ENCODE results near the gene PARD3B. TPM values are rescaled to one million over a fixed set of nuclear protein-coding genes. Genes with fewer than 3 reads are reported as not detected.

Gene PARD3B
- total and polyA plus RNA-seq, 10 of the 15 experiments (the other 5 are each of a cell fraction or from before 2014, with no cell fraction given) = 0.01 to 0.54 (median 0.07) TPM; not detected in 7

- ATAC-seq = no peak
- no TSS peak for BruUV-seq (replicated peaks)
- H3K9ac ChIP-seq (ENCODE audit: control insufficient read depth, insufficient read depth, low read length) = no peak overlapping the region
- no peak for TF ChIP-seq MYC (IDR thresholded peaks at IDR 0.05; ENCODE audit: insufficient read depth, insufficient read length, insufficient replicate concordance, low read length, severe bottlenecking)
- TF ChIP-seq FOXK2 (IDR thresholded peaks at IDR 0.05) = no peak
- TF ChIP-seq CREB1 (IDR thresholded peaks at IDR 0.05; ENCODE audit: low read depth) = no peak
- TF ChIP-seq MTA3 (IDR thresholded peaks at IDR 0.05; ENCODE audit: borderline replicate concordance, low read length) = no peak
- H3K27me3 ChIP-seq (replicated peaks in 1 of 2; ENCODE audit: control insufficient read depth in 2 of 2, insufficient read depth in 2 of 2, low read length in 1 of 2) = no peaks in the 10 kb centered on the region
- no peaks in the 10 kb centered on the region for H4K20me1 ChIP-seq (ENCODE audit: control insufficient read depth, insufficient read depth)
- ChIA-PET SMC1A (ENCODE audit: uncharacterized antibody, unreplicated experiment) (no interaction called here), POLR2A (no interaction called here), CTCF (no interaction called here), RAD21 (ENCODE audit: unreplicated experiment) (no interaction called here)
- intact Hi-C loops (cut with micrococcal nuclease; ENCODE audit: unreplicated experiment) = no loop called here
- FAIRE-seq = no peak
- H3K4me2 ChIP-seq (ENCODE audit: control insufficient read depth, insufficient read depth) = no peak overlapping the region
- H3K4me1 ChIP-seq (ENCODE audit: control insufficient read depth, insufficient read depth, low read length) = no peaks in the 10 kb centered on the region
- no peaks in the 10 kb centered on the region for H3K79me2 ChIP-seq (ENCODE audit: control insufficient read depth, insufficient read depth, low read length)
- no peaks in the 10 kb centered on the region for H3K36me3 ChIP-seq (ENCODE audit: control insufficient read depth in 2 of 2, insufficient read depth in 2 of 2, low read length in 1 of 2)
- no peak overlapping the region for H3K27ac ChIP-seq (ENCODE audit: control insufficient read depth, insufficient read depth)
- H3K9me3 ChIP-seq (replicated peaks; ENCODE audit: control insufficient read depth, insufficient read depth, low read length) = no peaks in the 10 kb centered on the region
- WGBS (ENCODE audit: insufficient coverage, insufficient replicate concordance, low lambda C conversion rate, missing lambda C conversion rate) = 24% methylated on average over 4 of the region's 4 CpGs
- in situ Hi-C loops (cut with MboI) = no loop called here
- DNase-seq (ENCODE audit: low read depth, low spot score) = no peak
- no peak overlapping the region for H3K4me3 ChIP-seq
- no peak overlapping the region for H2AFZ ChIP-seq (ENCODE audit: control insufficient read depth, low read depth, low read length)
These were observed 508.6 kb downstream of the PARD3B start for GRCh38 chr2:205053827-205054410.

- ATAC-seq (no peak), FAIRE-seq (no peak), DNase-seq (ENCODE audit: low read depth, low spot score) (no peak)
- Histone ChIP-seq H3K9ac (ENCODE audit: control insufficient read depth, insufficient read depth, low read length) (no peak overlapping the region), H3K36me3 (ENCODE audit: control insufficient read depth in 2 of 2, insufficient read depth in 2 of 2, low read length in 1 of 2) (no peaks in the 10 kb centered on the region), H3K4me2 (ENCODE audit: control insufficient read depth, insufficient read depth) (no peak overlapping the region), H3K4me3 (no peak overlapping the region), H3K9me3 (replicated peaks; ENCODE audit: control insufficient read depth, insufficient read depth, low read length) (no peaks in the 10 kb centered on the region), H3K4me1 (ENCODE audit: control insufficient read depth, insufficient read depth, low read length) (no peaks in the 10 kb centered on the region), H3K27ac (ENCODE audit: control insufficient read depth, insufficient read depth) (no peak overlapping the region), H2AFZ (ENCODE audit: control insufficient read depth, low read depth, low read length) (no peak overlapping the region), H4K20me1 (ENCODE audit: control insufficient read depth, insufficient read depth) (no peaks in the 10 kb centered on the region), H3K27me3 (replicated peaks in 1 of 2; ENCODE audit: control insufficient read depth in 2 of 2, insufficient read depth in 2 of 2, low read length in 1 of 2) (no peaks in the 10 kb centered on the region), H3K79me2 (ENCODE audit: control insufficient read depth, insufficient read depth, low read length) (no peaks in the 10 kb centered on the region)
- BruUV-seq (replicated peaks) = no TSS peak
- RAD21 ChIA-PET (ENCODE audit: unreplicated experiment) = no interaction called here
- CTCF ChIA-PET = no interaction called here
- in situ Hi-C loops (cut with MboI) = no loop called here
- SMC1A ChIA-PET (ENCODE audit: uncharacterized antibody, unreplicated experiment) = no interaction called here
- POLR2A ChIA-PET = no interaction called here
- intact Hi-C loops (cut with micrococcal nuclease; ENCODE audit: unreplicated experiment) = no loop called here
- 6% methylated on average over 4 of the region's 4 CpGs for WGBS (ENCODE audit: insufficient coverage, insufficient replicate concordance, low lambda C conversion rate, missing lambda C conversion rate)
- TF ChIP-seq SMARCA5 (IDR thresholded peaks at IDR 0.05) (no peak), RCOR1 (conservative IDR thresholded peaks at IDR 0.05; ENCODE audit: low read depth, low read length) (no peak), SIN3A (IDR thresholded peaks at IDR 0.05; ENCODE audit: low read depth, low read length) (no peak), ETV6 (conservative IDR thresholded peaks at IDR 0.05 in 1 of 2, IDR thresholded peaks at IDR 0.05 in 1 of 2; ENCODE audit: borderline replicate concordance in 1 of 2, low read depth in 1 of 2) (no peak), LARP7 (IDR thresholded peaks at IDR 0.05) (no peak), MYB (IDR thresholded peaks at IDR 0.05; ENCODE audit: borderline replicate concordance, low read depth, low read length) (no peak), ZZZ3 (IDR thresholded peaks at IDR 0.05; ENCODE audit: control insufficient read depth, insufficient read length, low read depth) (no peak), PML (IDR thresholded peaks at IDR 0.05; ENCODE audit: low read length) (no peak), RBBP5 (conservative IDR thresholded peaks at IDR 0.05) (no peak), WRNIP1 (IDR thresholded peaks at IDR 0.05; ENCODE audit: borderline replicate concordance, low read depth, low read length) (no peak), TCF7 (IDR thresholded peaks at IDR 0.05; ENCODE audit: borderline replicate concordance) (no peak)
These were observed 509.5 kb downstream of the PARD3B start for GRCh38 chr2:205054789-205055188.
